Activated CD4-positive, CD25-positive, alpha-beta regulatory T cell treated with anti-CD3 and anti-CD28 coated beads, Interleukin-2, amount 50 U/mL, for 72 hours (primary cell): ENCODE results near the gene GTPBP1.

ENCODE experiments used
- DNase-seq: peaks from one replicate; pipeline ENCODE4 v3.0.0; 2021

Gene GTPBP1

GRCh38 chr22:38727530-38728451 lies 22.0 kb downstream of the GTPBP1 start:
- DNase-seq: peak; percentile 24

- peak; percentile 23 for DNase-seq
These were observed 23.4 kb downstream of the GTPBP1 start for GRCh38 chr22:38728871-38729796.

GRCh38 chr22:38729946-38730345 lies 24.2 kb downstream of the GTPBP1 start:
- DNase-seq: peak; percentile 29

GRCh38 chr22:38730411-38730871 lies 24.7 kb downstream of the GTPBP1 start:
- peak; percentile 28 for DNase-seq

- peak; percentile 32 for DNase-seq
These were observed 26.0 kb downstream of the GTPBP1 start for GRCh38 chr22:38731703-38732161.

- peak; percentile 31 for DNase-seq
These were observed 26.6 kb downstream of the GTPBP1 start for GRCh38 chr22:38732251-38732815.

GRCh38 chr22:38733329-38733723 lies 27.6 kb downstream of the GTPBP1 start:
- peak; percentile 29 for DNase-seq

- no peak for DNase-seq
These were observed 28.1 kb downstream of the GTPBP1 start for GRCh38 chr22:38733724-38734381.

GRCh38 chr22:38734421-38735100 lies 28.8 kb downstream of the GTPBP1 start:
- no peak for DNase-seq

GRCh38 chr22:38735126-38735464 lies 29.4 kb downstream of the GTPBP1 start:
- no peak for DNase-seq

- DNase-seq: no peak
These were observed 29.9 kb downstream of the GTPBP1 start for GRCh38 chr22:38735465-38736256.

- no peak for DNase-seq
These were observed 30.5 kb downstream of the GTPBP1 start for GRCh38 chr22:38736257-38736570.

GRCh38 chr22:38737302-38738060 lies 31.7 kb downstream of the GTPBP1 start:
- no peak for DNase-seq

GRCh38 chr22:38738475-38739070 lies 32.8 kb downstream of the GTPBP1 start:
- DNase-seq: no peak

GRCh38 chr22:38739300-38740055 lies 33.7 kb downstream of the GTPBP1 start:
- no peak for DNase-seq

GRCh38 chr22:38740116-38740723 lies 34.5 kb downstream of the GTPBP1 start:
- no peak for DNase-seq

GRCh38 chr22:38740754-38741153 lies 35.0 kb downstream of the GTPBP1 start:
- DNase-seq: no peak

GRCh38 chr22:38741166-38741565 lies 35.4 kb downstream of the GTPBP1 start:
- DNase-seq: no peak

- no peak for DNase-seq
These were observed 35.8 kb downstream of the GTPBP1 start for GRCh38 chr22:38741576-38741975.
